NCI-H2227 (cell line): ENCODE measurements around the gene ID3.

Experiments used
- DNase-seq: peaks from one replicate; lab custom pipeline; 2025; ENCODE audit not compliant: unreplicated experiment; lab: John Stamatoyannopoulos, UW

Gene ID3

DNA sequence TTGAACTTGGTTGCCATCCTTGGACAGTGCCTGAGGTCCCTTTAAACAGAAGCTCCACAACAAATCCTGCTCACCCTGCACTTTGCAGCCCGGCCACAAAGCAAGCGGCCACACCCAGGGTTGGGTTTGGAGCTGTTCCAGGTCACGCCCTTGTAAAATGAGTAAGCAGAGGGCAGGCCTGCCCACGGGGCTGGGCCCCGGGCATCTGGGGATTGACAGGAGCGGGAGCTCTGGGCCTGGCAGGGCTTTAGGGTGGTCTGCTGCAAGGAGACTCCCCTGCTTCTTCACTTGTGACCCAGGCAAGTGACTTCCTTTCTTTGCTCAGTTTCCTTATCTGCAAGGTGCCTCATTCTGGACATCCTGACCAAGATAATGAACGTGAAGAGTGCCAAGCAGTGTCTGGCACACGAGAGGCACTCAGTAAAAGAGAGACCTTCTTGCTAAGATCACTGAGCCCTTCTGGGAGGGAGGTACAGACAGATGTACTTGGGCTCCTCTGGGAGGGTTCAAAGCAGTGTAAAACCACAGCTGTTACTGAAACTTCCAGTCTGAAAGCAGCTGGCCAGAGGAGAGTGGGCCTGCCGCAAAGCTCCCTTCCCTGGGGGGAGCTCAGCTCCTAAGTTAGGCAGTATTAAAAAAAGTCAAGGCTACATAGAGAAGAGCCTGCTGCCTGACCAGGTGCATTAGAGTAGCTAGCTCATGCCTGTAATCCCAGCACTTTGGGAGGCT, 30.9 kb downstream of the ID3 start:
- peak; percentile 41 for DNase-seq

- no peak for DNase-seq
Observed at GRCh38 chr1:23527900-23528249, 31.4 kb downstream of the ID3 start.

- DNase-seq: no peak
Observed at GRCh38 chr1:23527366-23527765, 31.9 kb downstream of the ID3 start.

- DNase-seq: no peak
Observed at GRCh38 chr1:23526329-23527041, 32.8 kb downstream of the ID3 start.

- no peak for DNase-seq
Observed at GRCh38 chr1:23525558-23526250, 33.6 kb downstream of the ID3 start.

DNA sequence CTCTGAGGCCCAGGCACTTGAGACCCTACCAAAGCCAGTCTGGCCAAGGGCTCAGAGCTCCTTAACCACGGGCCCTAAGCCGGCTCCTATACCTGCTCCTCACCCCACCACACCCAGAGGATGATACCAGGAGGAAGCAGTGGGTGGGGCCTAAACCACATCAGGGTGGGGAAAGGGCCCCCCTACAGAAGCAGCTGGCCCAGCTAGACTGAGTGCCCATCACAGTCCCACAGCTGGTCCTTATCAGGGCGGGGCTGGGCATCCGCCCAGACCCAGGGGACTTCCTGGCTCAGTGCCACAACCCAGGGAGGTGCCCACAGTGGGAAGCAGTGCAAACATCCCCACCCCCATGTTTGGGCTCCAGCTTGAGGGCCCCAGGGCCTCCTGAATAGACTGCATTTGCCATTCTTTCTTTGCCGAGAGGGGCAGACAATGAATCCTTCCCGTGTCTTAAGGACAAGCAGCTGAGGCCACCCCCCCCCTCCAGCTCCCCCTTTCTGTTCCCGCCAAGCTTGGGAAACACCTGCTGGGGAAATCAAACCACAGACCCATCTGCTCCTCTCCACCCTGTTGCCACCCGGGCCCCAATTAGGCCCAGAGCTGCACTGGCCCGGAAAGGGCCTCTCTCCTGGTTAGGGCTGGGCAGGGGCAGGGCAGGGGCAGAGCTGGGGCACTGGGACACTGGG, 34.4 kb downstream of the ID3 start:
- peak; percentile 78 for DNase-seq

GRCh38 chr1:23524163-23524562, 35.1 kb downstream of the ID3 start:
- DNase-seq: no peak

DNA sequence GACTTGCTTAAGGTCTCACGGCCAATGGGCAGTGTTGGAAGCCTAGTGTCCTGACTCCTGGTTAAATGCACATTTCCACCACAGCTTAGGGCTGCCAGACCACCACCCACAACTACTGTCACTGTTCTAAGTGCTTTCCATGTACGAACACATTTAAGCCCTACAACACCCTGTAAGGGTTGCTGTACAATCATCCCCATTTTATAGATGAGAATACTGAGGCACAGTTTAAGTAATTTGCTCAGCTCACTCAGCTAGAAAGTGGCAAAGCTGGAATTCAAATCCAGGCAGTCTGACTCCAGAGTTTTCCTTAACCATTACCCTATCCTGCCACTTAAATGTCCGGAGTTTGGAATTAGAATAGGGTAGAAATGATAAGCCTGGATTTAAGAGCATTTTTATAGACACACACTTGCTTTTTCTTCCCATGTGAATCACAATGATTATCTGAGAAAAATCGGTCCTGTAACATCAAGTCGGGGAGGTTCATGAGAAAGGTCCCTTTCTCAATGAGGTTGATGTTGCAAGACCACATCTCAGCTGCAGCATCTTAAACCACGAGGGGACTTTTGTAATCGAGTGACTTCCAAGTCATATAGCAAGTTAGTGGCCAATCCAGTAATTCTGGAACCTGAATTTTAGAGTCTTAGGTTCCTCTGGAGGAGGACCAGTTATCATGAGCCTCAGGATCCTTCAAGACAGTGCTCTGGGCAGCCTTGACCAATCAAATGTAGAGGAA, 36.9 kb downstream of the ID3 start:
- DNase-seq: no peak

- DNase-seq: peak; percentile 11
Observed at GRCh38 chr1:23521588-23521987, 37.7 kb downstream of the ID3 start.

DNA sequence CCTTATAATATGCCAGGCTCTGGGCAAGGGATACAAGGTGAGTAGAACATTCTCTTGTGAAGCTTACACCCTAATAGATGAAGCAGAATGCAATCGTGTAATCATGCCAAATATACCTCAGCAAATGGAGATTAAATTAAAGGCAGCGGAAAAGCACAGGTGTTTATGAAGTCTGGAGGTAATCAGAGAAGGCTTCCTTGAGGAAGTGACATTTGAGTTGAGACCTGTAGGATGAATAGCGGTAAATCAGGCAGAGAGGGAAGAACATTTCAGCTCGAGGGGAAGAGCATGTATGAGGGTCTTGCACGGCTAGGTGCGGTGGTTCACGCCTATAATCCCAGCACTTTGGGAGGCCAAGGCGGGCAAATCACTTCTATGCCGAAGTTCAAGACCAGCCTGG, 41.7 kb downstream of the ID3 start:
- DNase-seq: no peak

GRCh38 chr1:23515905-23516304, 43.4 kb downstream of the ID3 start:
- no peak for DNase-seq

- DNase-seq: no peak
Observed at GRCh38 chr1:23514111-23514679, 45.1 kb downstream of the ID3 start.

DNA sequence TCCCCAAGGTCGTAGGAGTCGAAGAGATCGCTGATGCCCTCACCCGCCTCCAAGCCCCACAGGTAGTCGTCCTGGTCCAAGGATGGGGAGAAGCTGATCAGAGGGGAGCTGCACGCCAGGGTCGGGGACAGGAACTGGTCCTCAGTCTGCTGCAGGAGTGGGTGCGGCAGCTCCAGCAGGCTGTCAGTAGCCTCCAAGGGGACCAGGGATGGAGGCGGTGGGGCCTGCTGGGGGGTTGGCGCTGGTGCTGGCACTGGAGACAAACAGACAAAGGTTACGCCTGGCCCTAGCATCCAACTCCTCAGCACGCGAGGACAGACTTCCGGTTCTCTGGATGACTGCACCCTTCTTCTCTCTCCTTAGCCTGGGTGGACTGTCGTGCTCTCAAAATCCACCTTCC, 49.4 kb downstream of the ID3 start:
- no peak for DNase-seq
